ENCODE results near the gene IRX2.

DNA sequence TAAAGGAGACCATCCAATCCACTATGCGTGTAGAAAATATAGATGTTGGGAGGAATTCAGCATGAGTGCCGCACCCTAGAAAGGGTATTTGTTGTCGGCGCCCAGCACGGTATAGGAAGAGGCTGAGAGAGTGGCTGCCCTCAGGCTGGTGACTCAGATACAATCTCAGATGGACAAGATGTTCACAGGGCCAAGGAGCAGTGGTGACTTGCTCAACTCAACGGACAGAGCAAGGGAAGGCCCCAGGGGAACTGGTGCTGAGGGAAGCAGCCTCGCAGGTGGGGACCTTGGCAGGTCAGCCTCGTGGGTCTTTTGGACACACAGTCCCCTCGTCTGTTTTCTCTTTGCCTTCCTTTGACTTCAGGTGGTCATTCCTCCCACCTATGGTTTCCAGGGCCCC is 28.0 kb upstream of the IRX2 start:
- TF ChIP-seq ZNF274 (IDR thresholded peaks at IDR 0.05; ENCODE audit: low read depth, low read length) (no peak), SUZ12 (IDR thresholded peaks at IDR 0.05; ENCODE audit: extremely low read depth, insufficient read depth, insufficient read length) (no peak)
